HepG2 (cell line): ENCODE measurements around the gene PIGW. TPM values are rescaled to one million over a fixed set of nuclear protein-coding genes. Genes with fewer than 3 reads are reported as not detected.

Experiments used
- FOSL1 ChIP-seq: sonication (generic); formaldehyde crosslinking; IDR thresholded peaks from 2 replicates; pipeline ENCODE4 v1.9.0; 2021; ENCODE audit warnings: missing genetic modification reagents, borderline replicate concordance
- FOXJ3 ChIP-seq: sonication (generic); formaldehyde crosslinking; IDR thresholded peaks from 2 replicates; pipeline ENCODE4 v1.4.0; 2020; ENCODE audit warnings: missing genetic modification reagents, mild to moderate bottlenecking, borderline replicate concordance
- HIC2 ChIP-seq: sonication (generic); formaldehyde crosslinking; IDR thresholded peaks from 2 replicates; pipeline ENCODE4 v1.9.0; 2022; ENCODE audit warnings: low read depth, missing genetic modification reagents
- IRF2 ChIP-seq: IDR thresholded peaks from 2 replicates; pipeline ENCODE4 v1.6.1; 2018; ENCODE audit warnings: missing genetic modification reagents, missing compliant biosample characterization
- JUN ChIP-seq: sonication (generic); formaldehyde crosslinking; IDR thresholded peaks from 2 replicates; pipeline ENCODE4 v1.4.0; 2020; ENCODE audit warnings: mild to moderate bottlenecking, missing genetic modification reagents
- NFE2L2 ChIP-seq: fragments of 150-350 bp; IDR thresholded peaks from 2 replicates; pipeline ENCODE4 v1.6.1; 2014; ENCODE audit warnings: low read length
- PHF8 ChIP-seq: sonication (generic); formaldehyde crosslinking; IDR thresholded peaks from 2 replicates; pipeline ENCODE4 v1.5.0; 2020; ENCODE audit warnings: missing genetic modification reagents
- SIN3A ChIP-seq: IDR thresholded peaks from 2 replicates; pipeline ENCODE4 v1.6.1; 2011; ENCODE audit warnings: low read depth, mild to moderate bottlenecking, control low read depth, low read length, borderline replicate concordance
- TAF15 ChIP-seq: fragments of 200-400 bp; formaldehyde crosslinking; IDR thresholded peaks from one replicate; pipeline ENCODE4 v1.6.1; 2018; ENCODE audit warnings: mild to moderate bottlenecking, low read depth, low read length; ENCODE audit not compliant: poor library complexity, severe bottlenecking
- TFDP2 ChIP-seq: sonication (generic); formaldehyde crosslinking; IDR thresholded peaks from 2 replicates; pipeline ENCODE4 v1.4.0; 2020; ENCODE audit warnings: missing genetic modification reagents
- TRIM24 ChIP-seq: sonication (generic); formaldehyde crosslinking; IDR thresholded peaks from 2 replicates; pipeline ENCODE4 v1.8.0; 2022; ENCODE audit warnings: mild to moderate bottlenecking, missing genetic modification reagents
- ZFX ChIP-seq: sonication (generic); formaldehyde crosslinking; IDR thresholded peaks from 2 replicates; pipeline ENCODE4 v1.4.0; 2020; ENCODE audit warnings: mild to moderate bottlenecking, low read depth, missing genetic modification reagents, moderate library complexity
- ZHX1 ChIP-seq: sonication (generic); formaldehyde crosslinking; IDR thresholded peaks from 2 replicates; pipeline ENCODE4 v1.8.1; 2022; ENCODE audit warnings: low read depth, mild to moderate bottlenecking, missing genetic modification reagents
- ZHX2 ChIP-seq, 2 experiments: sonication (generic) in 1 of 2; formaldehyde crosslinking in 1 of 2; IDR thresholded peaks; 2 replicates each; pipeline versions ENCODE4 v1.6.1 to v1.9.0; 2014 to 2022; ENCODE audit warnings: antibody characterized with exemption in 1 of 2, borderline replicate concordance in 1 of 2, inconsistent platforms in 1 of 2, low read depth in 1 of 2, missing genetic modification reagents in 1 of 2
- ZNF841 ChIP-seq: sonication (generic); formaldehyde crosslinking; IDR thresholded peaks from 2 replicates; pipeline ENCODE4 v1.8.1; 2023; ENCODE audit warnings: missing genetic modification reagents, borderline replicate concordance
- polyA plus RNA-seq, 8 experiments: library from polyadenylated mRNA; depleted of rRNA in 3 of 8; stranded (reverse) in 7 of 8; unstranded in 1 of 8; fragments of >200 nt; fragmentation: Illumina TruSeq in 4 of 8; extraction: Trizol in 4 of 8; gene quantifications; 2 replicates each; pipeline versions ENCODE4 v1.2.1 to v1.2.3, GENCODE V29; 2011 to 2016; ENCODE audit warnings: low read depth in 4 of 8, missing spikeins in 1 of 8, mixed read lengths in 1 of 8; ENCODE audit not compliant: insufficient read depth in 1 of 8
- total RNA-seq, 5 experiments: library from RNA; depleted of rRNA; stranded (reverse); fragments of >200 nt; fragmentation: Illumina TruSeq; extraction: Trizol; gene quantifications; 2 replicates each; pipeline ENCODE4 v1.2.3, GENCODE V29; 2016; ENCODE audit warnings: low read depth in 1 of 5

The PIGW gene
- total and polyA plus RNA-seq, 2 of the 13 experiments (the other 11 are each of a cell fraction or from before 2014, with no cell fraction given) = 9.0 to 24.0 TPM

GRCh38 chr17:36545465-36546417 is 11.0 kb downstream of the PIGW start (continued):
- TF ChIP-seq HIC2 (CRISPR knock-in tag) = no peak
- TF ChIP-seq TAF15 = no peak
- peak; percentile 70 for TF ChIP-seq PHF8 (CRISPR knock-in tag)
- TF ChIP-seq ZFX (CRISPR knock-in tag) = peak; percentile 95
- TF ChIP-seq TRIM24 (CRISPR knock-in tag) = no peak
- TF ChIP-seq ZHX2 (IDR thresholded peaks at IDR 0.05; ENCODE audit: low read depth) = peak; percentile 23; the same call in 1 of the 2 replicates
- TF ChIP-seq ZHX2 (CRISPR knock-in tag; IDR thresholded peaks at IDR 0.05; ENCODE audit: borderline replicate concordance) = no peak
- no peak for TF ChIP-seq JUN (CRISPR knock-in tag)
- TF ChIP-seq ZHX1 = peak; percentile 81; the same call in 1 of the 2 replicates
- peak; percentile 87; the same call in 1 of the 2 replicates for TF ChIP-seq SIN3A
- no peak for TF ChIP-seq FOSL1 (CRISPR knock-in tag)
- no peak; the same call in 1 of the 2 replicates for TF ChIP-seq ZNF841 (CRISPR knock-in tag)
- no peak for TF ChIP-seq NFE2L2
- no peak for TF ChIP-seq FOXJ3
- peak; percentile 60; the same call in 1 of the 2 replicates for TF ChIP-seq TFDP2 (CRISPR knock-in tag)
- peak; percentile 68 for TF ChIP-seq IRF2 (CRISPR knock-in tag)
